K562 (cell line): ENCODE measurements around the gene TJP2.

ENCODE experiments used
- CEBPB ChIP-seq: fragments of 450-650 bp; IDR thresholded peaks from 2 replicates; pipeline ENCODE4 v1.6.1; 2016; ENCODE audit warnings: missing genetic modification characterization, missing compliant biosample characterization
- CHD1 ChIP-seq: fragments of 200-600 bp; sonication (generic); IDR thresholded peaks from one replicate; pipeline ENCODE4 v1.6.1; 2012; ENCODE audit warnings: mild to moderate bottlenecking, moderate library complexity, low read length, inconsistent platforms
- CTCF ChIP-seq, 3 experiments: IDR thresholded peaks in 2 of 3; conservative IDR thresholded peaks in 1 of 3; 2 replicates each; pipeline ENCODE4 v1.5.1; 2011 to 2012; ENCODE audit warnings: low read length in 3 of 3, mild to moderate bottlenecking in 3 of 3, control low read depth in 2 of 3, improper control_type of control experiment in 1 of 3, inconsistent platforms in 1 of 3, low read depth in 1 of 3, mixed read lengths in 1 of 3, moderate library complexity in 1 of 3; ENCODE audit not compliant: insufficient read depth in 2 of 3
- ETV1 ChIP-seq: fragments of 450-650 bp; conservative IDR thresholded peaks from 2 replicates; pipeline ENCODE4 v1.6.1; 2016; ENCODE audit warnings: missing genetic modification characterization, control low read depth, low read depth, missing compliant biosample characterization
- GTF2B ChIP-seq: IDR thresholded peaks from 2 replicates; pipeline ENCODE4 v1.6.1; 2011; ENCODE audit not compliant: insufficient read length; ENCODE audit errors: extremely low read depth
- HLTF ChIP-seq: fragments of 450-650 bp; IDR thresholded peaks from 2 replicates; pipeline ENCODE4 v1.6.1; 2016
- HMG20A ChIP-seq: fragments of 450-650 bp; formaldehyde crosslinking; conservative IDR thresholded peaks from 2 replicates; pipeline ENCODE4 v1.4.0; 2020; ENCODE audit warnings: mild to moderate bottlenecking, mixed read lengths
- MLX ChIP-seq, 2 experiments: fragments of 450-650 bp in 1 of 2; sonication (generic) in 1 of 2; formaldehyde crosslinking; conservative IDR thresholded peaks; 2 replicates each; pipeline versions ENCODE4 v1.4.0 to v1.8.1; 2020 to 2022; ENCODE audit warnings: mild to moderate bottlenecking in 1 of 2, missing genetic modification reagents in 1 of 2
- STAT6 ChIP-seq: sonication (generic); formaldehyde crosslinking; IDR thresholded peaks from 2 replicates; pipeline ENCODE4 v1.8.1; 2023; ENCODE audit warnings: mild to moderate bottlenecking, missing genetic modification reagents
- USF2 ChIP-seq: sonication (generic); formaldehyde crosslinking; IDR thresholded peaks from 2 replicates; pipeline ENCODE4 v1.5.0; 2020; ENCODE audit warnings: missing genetic modification reagents
- YY1 ChIP-seq, 3 experiments: IDR thresholded peaks; 2 replicates each; pipeline ENCODE4 v1.6.1; 2011; ENCODE audit warnings: low read length in 2 of 3, mild to moderate bottlenecking in 2 of 3, moderate library complexity in 2 of 3, borderline replicate concordance in 1 of 3, control low read depth in 1 of 3, low read depth in 1 of 3; ENCODE audit not compliant: insufficient read depth in 3 of 3, insufficient replicate concordance in 2 of 3, control insufficient read depth in 1 of 3, insufficient read length in 1 of 3; ENCODE audit errors: extremely low read depth in 1 of 3
- ZFX ChIP-seq: sonication (generic); formaldehyde crosslinking; IDR thresholded peaks from 2 replicates; pipeline ENCODE4 v1.8.0; 2022; ENCODE audit warnings: mild to moderate bottlenecking, missing genetic modification reagents, moderate library complexity
- ZNF134 ChIP-seq: fragments of 250-450 bp; sonication (Bioruptor Pico); conservative IDR thresholded peaks from 2 replicates; pipeline ENCODE4 v1.4.0; 2020
- ZNF717 ChIP-seq: fragments of 250-450 bp; sonication (Bioruptor Pico); IDR thresholded peaks from 2 replicates; pipeline ENCODE4 v1.5.0; 2021

- TF ChIP-seq MLX (CRISPR knock-in tag; conservative IDR thresholded peaks at IDR 0.05) (no peak), YY1 (IDR thresholded peaks at IDR 0.05; ENCODE audit: borderline replicate concordance in 1 of 3, control insufficient read depth in 1 of 3, extremely low read depth in 1 of 3, insufficient read depth in 3 of 3, insufficient read length in 1 of 3, insufficient replicate concordance in 2 of 3, low read depth in 1 of 3, low read length in 2 of 3) (no peak), CTCF (IDR thresholded peaks at IDR 0.05 in 2 of 3, conservative IDR thresholded peaks at IDR 0.05 in 1 of 3; ENCODE audit: insufficient read depth in 2 of 3, low read depth in 1 of 3, low read length in 3 of 3) (no peak), USF2 (CRISPR knock-in tag) (no peak), CHD1 (no peak), STAT6 (no peak), ZNF134 (CRISPR knock-in tag) (no peak), GTF2B (no peak), ZNF717 (no peak), HMG20A (CRISPR knock-in tag) (no peak), ZFX (CRISPR knock-in tag) (no peak), CEBPB (tag) (no peak), ETV1 (tag) (no peak), HLTF (no peak)
Observed at GRCh38 chr9:69283003-69283402, 108.9 kb downstream of the TJP2 start.
